BJ (cell line): ENCODE results near the gene ELF3. TPM values are rescaled to one million over a fixed set of nuclear protein-coding genes. Genes with fewer than 3 reads are reported as not detected.

ENCODE experiments used
- CTCF ChIA-PET: fragments of 350-600 bp; formaldehyde crosslinking; extraction: SDS; loops from one replicate; lab custom pipeline; 2021; ENCODE audit warnings: antibody characterized with exemption, inconsistent platforms; lab: Yijun Ruan, JAX
- POLR2A ChIA-PET: fragments of 300-600 bp; sonication (Branson Sonifier 250); formaldehyde crosslinking; extraction: SDS; loops from one replicate; lab custom pipeline; 2021; ENCODE audit warnings: antibody characterized with exemption; lab: Charles Lee
- DNase-seq: peaks from one replicate; pipeline ENCODE4 v3.0.0-alpha.2; 2011; ENCODE audit warnings: low read depth
- H3K27me3 ChIP-seq: 2 replicates; pipeline ENCODE4 v1.6.0; 2011; ENCODE audit warnings: low read length; ENCODE audit not compliant: control insufficient read depth, insufficient read depth
- H3K36me3 ChIP-seq: 2 replicates; pipeline ENCODE4 v1.5.1; 2011; ENCODE audit warnings: low read length; ENCODE audit not compliant: control insufficient read depth, insufficient read depth
- H3K4me3 ChIP-seq: 2 replicates; pipeline ENCODE4 v1.5.1; 2011; ENCODE audit warnings: low read depth, mild to moderate bottlenecking, control low read depth, low read length
- polyA plus RNA-seq: library from polyadenylated mRNA; depleted of rRNA; stranded (reverse); fragments of >200 nt; gene quantifications from 2 replicates; pipeline ENCODE4 v1.2.3, GENCODE V29; 2011
- TF ChIP-seq, protein P1 (sequence below): IDR thresholded peaks from 2 replicates; pipeline ENCODE4 v1.5.1; 2011; ENCODE audit warnings: low read depth, mild to moderate bottlenecking, control low read depth, inconsistent platforms, low read length, moderate library complexity; ENCODE audit not compliant: insufficient read depth

Gene ELF3
- polyA plus RNA-seq, 1 experiment = 0.21 TPM

DNA sequence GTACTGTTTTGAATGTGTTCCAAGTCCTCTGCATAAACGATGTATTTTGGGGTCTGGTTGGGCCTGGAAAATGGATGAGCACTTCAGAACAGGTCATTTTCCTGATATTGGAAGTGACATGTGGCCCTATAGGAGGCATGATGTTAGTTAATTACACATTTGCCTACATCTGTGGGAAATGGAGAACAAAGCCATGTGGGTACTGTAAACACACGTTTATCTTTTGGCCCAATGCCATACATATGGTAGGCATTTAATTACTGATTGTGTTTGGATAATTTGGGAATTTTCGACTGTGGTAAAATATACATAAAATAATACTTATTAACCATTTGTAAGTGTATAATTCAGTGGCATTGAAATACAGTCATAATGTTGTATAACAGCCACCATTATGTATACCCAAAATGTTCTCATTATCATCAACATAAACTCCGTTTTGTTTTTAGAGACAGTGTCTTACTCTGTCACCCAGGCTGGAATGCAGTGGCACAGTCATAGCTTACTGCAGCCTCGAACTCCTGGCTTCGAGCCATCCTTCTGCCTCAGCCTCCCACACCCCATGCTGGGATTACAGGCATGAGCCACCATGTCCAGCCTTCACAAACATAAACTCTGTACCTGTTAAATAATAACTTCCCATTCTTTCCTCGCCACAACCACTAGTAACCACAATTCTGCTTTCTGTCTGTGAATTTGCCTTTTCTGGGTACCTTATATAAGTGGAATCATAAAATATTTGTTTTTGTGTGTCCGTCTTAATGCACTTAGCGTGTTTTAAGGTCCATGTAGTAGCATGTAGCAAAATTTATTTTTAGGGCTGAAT, 39.8 kb upstream of the ELF3 start:
- CTCF ChIA-PET = interaction anchor here (1.3 to 10.6 kb wide), 3 partner anchors 75 to 84 kb away, joined by 3 to 201 read pairs (median 123); partner anchors contain the start of gene SHISA4
- Histone ChIP-seq H3K4me3 (no peak overlapping the region), H3K36me3 (peaks cover 5% of the 10 kb centered on the region), H3K27me3 (no peaks in the 10 kb centered on the region)
- TF ChIP-seq, protein P1, sequence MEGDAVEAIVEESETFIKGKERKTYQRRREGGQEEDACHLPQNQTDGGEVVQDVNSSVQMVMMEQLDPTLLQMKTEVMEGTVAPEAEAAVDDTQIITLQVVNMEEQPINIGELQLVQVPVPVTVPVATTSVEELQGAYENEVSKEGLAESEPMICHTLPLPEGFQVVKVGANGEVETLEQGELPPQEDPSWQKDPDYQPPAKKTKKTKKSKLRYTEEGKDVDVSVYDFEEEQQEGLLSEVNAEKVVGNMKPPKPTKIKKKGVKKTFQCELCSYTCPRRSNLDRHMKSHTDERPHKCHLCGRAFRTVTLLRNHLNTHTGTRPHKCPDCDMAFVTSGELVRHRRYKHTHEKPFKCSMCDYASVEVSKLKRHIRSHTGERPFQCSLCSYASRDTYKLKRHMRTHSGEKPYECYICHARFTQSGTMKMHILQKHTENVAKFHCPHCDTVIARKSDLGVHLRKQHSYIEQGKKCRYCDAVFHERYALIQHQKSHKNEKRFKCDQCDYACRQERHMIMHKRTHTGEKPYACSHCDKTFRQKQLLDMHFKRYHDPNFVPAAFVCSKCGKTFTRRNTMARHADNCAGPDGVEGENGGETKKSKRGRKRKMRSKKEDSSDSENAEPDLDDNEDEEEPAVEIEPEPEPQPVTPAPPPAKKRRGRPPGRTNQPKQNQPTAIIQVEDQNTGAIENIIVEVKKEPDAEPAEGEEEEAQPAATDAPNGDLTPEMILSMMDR = no peak
- DNase-seq = no peak
- POLR2A ChIA-PET = no interaction called here

DNA sequence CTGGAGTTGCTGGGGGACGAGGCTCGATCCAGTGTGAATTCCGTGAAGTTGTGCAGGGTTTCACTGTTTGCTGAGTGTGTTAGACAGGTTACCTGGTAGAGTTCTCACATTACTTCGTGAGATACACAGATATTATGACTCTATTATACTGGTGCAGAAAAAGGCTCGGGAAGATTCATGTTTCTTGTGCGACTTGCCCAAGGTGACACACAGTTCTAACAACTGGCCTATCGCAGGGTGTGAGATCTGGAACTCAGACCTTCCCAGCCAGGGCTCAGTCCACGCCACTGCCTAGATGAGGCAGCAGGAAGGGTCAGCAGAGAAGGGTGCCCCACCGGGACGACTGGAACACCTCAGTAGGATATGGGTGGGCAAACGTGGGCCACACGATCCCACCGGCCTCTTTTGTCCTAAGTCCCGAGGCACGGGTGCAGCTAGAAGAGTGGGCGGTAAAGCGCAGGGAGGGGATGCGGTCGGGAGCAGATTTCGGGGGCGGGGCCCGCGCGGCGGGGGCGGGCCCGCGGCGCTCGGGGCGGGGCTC, 28.2 kb upstream of the ELF3 start:
- TF ChIP-seq, protein P1 = no peak
- DNase-seq = no peak
- Histone ChIP-seq H3K36me3 (0 out of 2 replicates have a peak, but pooled peaks cover 1% of the 10 kb centered on the region), H3K27me3 (no peaks in the 10 kb centered on the region), H3K4me3 (peak overlapping the region; percentile 81)
- ChIA-PET CTCF (interaction anchor here (1.1 to 3.5 kb wide), 4 partner anchors 9 to 105 kb away, joined by 3 to 15 read pairs (median 10); no protein-coding TSS in a partner anchor), POLR2A (interaction anchor here (0.6 to 1.0 kb wide), 3 partner anchors 86 to 211 kb away, joined by 3 read pairs; partner anchors contain the start of gene LGR6)

DNA sequence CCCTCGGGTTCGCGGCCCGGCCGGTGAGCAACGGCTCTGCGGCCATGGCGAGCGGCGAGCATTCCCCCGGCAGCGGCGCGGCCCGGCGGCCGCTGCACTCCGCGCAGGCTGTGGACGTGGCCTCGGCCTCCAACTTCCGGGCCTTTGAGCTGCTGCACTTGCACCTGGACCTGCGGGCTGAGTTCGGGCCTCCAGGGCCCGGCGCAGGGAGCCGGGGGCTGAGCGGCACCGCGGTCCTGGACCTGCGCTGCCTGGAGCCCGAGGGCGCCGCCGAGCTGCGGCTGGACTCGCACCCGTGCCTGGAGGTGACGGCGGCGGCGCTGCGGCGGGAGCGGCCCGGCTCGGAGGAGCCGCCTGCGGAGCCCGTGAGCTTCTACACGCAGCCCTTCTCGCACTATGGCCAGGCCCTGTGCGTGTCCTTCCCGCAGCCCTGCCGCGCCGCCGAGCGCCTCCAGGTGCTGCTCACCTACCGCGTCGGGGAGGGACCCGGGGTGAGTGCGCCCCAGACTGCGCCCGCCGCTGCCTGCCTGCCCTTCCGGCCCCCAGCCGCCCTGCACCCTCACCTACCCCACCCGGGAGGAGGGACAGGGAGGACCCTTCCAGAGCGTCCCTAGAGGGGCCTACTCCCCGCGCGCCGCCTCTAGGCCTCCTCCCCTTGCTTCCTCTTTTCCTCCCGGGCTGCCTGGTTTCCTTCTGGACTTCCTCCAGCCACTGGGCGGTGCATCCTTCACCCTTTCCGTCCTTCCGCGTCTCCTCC, 27.6 kb upstream of the ELF3 start, which contains the start of gene RNPEP:
TSS of gene RNPEP (plus strand) at position 26 of the 757 bp plus-strand sequence. CDS start at position 45, 19 bp downstream.
- H3K36me3 ChIP-seq = 0 out of 2 replicates have a peak, but pooled peaks cover 1% of the 10 kb centered on the region
- TF ChIP-seq, protein P1 = no peak
- H3K4me3 ChIP-seq = peak within 1 kb of the TSS; percentile 81
- DNase-seq = no peak
- POLR2A ChIA-PET = interaction anchor here (0.6 to 1.0 kb wide), 3 partner anchors 87 to 210 kb away, joined by 3 read pairs; partner anchors contain the start of gene LGR6
- CTCF ChIA-PET = interaction anchor here (0.7 to 3.5 kb wide), 4 partner anchors 10 to 105 kb away, joined by 3 to 15 read pairs (median 8); no protein-coding TSS in a partner anchor
- no peaks in the 10 kb centered on the region for H3K27me3 ChIP-seq

DNA sequence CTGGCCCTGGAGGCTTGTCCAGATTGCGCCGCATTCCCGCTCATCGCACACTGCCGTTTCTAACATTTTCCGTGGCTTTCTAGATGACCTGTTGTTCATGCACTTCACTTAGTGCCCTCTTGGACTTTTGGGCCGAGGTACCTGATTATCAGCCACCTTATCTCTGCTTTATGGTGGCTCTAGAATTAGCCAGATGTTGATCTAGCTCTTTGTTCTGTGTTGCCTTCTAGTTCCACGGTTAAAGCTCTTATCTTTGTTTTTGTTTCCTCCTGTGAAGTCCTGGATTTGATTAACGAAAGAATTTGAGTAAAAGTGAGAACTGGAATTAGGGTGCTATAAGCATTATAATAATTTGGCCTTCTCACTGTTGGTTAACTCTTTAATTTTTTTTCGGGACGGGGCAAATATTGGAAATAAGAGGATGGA, 27.0 kb upstream of the ELF3 start:
- no peak for DNase-seq
- Histone ChIP-seq H3K4me3 (peak overlapping the region; percentile 81), H3K36me3 (0 out of 2 replicates have a peak, but pooled peaks cover 1% of the 10 kb centered on the region), H3K27me3 (no peaks in the 10 kb centered on the region)
- POLR2A ChIA-PET = no interaction called here
- TF ChIP-seq, protein P1 = no peak
- CTCF ChIA-PET = interaction anchor here (0.7 to 3.5 kb wide), 3 partner anchors 11 to 88 kb away, joined by 3 to 15 read pairs (median 14); no protein-coding TSS in a partner anchor
